ENCODE data around the gene SYNC.

The SYNC gene

DNA sequence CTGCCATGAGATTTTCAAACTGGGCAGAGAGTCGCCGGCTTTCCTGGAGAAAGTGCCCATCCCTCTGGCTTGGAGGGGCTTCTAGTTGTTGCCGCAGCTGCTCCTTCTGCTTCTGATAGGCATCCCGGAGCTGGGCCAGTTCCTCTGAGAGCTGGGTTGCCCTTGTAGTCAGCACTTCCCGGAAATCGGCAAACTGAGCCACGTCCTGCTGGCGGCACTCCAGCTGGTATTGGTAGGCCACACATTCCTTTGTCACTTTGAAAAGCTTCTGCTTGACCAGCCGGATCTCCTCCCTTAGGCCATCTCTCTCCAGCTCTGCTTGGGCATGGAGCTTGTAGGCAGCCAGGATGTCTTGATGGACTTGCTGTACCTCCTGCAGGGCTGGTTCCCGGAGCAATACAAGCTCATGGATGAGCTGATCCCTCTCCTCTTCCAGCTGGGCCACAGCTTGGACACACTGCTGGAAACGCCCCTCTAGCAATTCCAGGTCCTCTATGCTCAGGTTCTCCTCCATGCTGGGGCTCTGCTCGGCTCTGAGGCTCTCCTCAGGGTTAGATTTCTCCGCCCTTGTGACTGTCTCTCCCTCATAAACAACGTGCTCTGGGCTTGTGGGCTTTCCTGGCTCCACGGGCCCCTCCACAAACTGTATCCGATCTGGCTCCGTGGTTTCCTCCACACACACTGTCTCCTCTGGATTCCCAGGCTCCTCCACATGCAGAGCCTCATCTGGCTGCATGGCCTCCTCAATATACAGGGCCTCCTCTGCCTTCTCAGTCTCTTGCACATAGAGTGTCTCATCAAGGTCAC lies 7.3 kb downstream of the SYNC start:
- H3K4me3 ChIP-seq (ENCODE audit: severe bottlenecking): no peak overlapping the region
- no peak overlapping the region for H3K27ac ChIP-seq (ENCODE audit: poor library complexity, severe bottlenecking)
- H3K4me1 ChIP-seq (ENCODE audit: insufficient read depth, poor library complexity, severe bottlenecking): no peaks in the 10 kb centered on the region
- no peak for DNase-seq (ENCODE audit: low spot score)
- ATAC-seq (ENCODE audit: low read depth): no peak; the same call in 2 of the 3 replicates
- no peaks in the 10 kb centered on the region for H3K9me3 ChIP-seq (ENCODE audit: severe bottlenecking)
- H3K36me3 ChIP-seq (ENCODE audit: low read depth): no peaks in the 10 kb centered on the region
- no peaks in the 10 kb centered on the region for H3K27me3 ChIP-seq (ENCODE audit: insufficient read depth, poor library complexity, severe bottlenecking)
- TF ChIP-seq, protein P1, sequence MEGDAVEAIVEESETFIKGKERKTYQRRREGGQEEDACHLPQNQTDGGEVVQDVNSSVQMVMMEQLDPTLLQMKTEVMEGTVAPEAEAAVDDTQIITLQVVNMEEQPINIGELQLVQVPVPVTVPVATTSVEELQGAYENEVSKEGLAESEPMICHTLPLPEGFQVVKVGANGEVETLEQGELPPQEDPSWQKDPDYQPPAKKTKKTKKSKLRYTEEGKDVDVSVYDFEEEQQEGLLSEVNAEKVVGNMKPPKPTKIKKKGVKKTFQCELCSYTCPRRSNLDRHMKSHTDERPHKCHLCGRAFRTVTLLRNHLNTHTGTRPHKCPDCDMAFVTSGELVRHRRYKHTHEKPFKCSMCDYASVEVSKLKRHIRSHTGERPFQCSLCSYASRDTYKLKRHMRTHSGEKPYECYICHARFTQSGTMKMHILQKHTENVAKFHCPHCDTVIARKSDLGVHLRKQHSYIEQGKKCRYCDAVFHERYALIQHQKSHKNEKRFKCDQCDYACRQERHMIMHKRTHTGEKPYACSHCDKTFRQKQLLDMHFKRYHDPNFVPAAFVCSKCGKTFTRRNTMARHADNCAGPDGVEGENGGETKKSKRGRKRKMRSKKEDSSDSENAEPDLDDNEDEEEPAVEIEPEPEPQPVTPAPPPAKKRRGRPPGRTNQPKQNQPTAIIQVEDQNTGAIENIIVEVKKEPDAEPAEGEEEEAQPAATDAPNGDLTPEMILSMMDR (IDR thresholded peaks at IDR 0.05; ENCODE audit: poor library complexity, severe bottlenecking): no peak

DNA sequence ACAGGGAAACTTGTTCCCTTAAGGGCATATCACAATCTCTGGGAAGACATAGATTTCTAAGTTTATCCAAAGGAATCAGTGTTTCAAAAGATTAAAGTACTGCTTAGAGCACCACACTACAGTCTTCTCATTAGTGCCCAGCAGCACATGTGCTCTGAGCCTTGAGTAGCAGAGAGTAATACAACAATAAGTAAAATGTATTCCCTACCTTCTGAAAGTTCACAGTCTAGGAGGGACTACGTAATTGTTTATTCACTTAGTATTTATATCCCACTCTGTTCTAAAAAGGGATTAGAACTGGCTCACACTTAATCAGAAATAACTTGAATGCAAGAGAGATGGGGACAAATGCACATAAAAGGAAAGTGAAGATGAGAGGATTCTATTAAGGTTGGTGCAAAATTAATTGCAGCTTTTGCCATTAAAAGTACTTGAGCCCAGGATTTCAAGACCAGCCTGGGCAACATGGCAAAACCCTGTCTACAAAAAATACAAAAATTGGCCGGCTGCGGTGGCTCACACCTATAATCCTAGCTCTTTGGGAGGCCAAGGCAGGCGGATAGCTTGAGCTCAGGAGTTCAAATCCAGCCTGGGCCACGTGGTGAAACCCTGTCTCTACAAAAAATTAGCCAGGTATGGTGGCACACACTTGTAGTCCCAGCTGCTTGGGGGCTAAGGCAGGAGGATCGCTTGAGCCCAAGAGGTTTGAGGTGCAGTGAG lies 9.0 kb downstream of the SYNC start:
- no peak overlapping the region for H3K27ac ChIP-seq (ENCODE audit: poor library complexity, severe bottlenecking)
- DNase-seq (ENCODE audit: low spot score): no peak
- no peaks in the 10 kb centered on the region for H3K4me1 ChIP-seq (ENCODE audit: insufficient read depth, poor library complexity, severe bottlenecking)
- H3K4me3 ChIP-seq (ENCODE audit: severe bottlenecking): no peak overlapping the region
- no peak for ATAC-seq (ENCODE audit: low read depth)
- no peaks in the 10 kb centered on the region for H3K36me3 ChIP-seq (ENCODE audit: low read depth)
- no peaks in the 10 kb centered on the region for H3K27me3 ChIP-seq (ENCODE audit: insufficient read depth, poor library complexity, severe bottlenecking)
- H3K9me3 ChIP-seq (ENCODE audit: severe bottlenecking): no peaks in the 10 kb centered on the region
- TF ChIP-seq, protein P1 (IDR thresholded peaks at IDR 0.05; ENCODE audit: poor library complexity, severe bottlenecking): no peak

DNA sequence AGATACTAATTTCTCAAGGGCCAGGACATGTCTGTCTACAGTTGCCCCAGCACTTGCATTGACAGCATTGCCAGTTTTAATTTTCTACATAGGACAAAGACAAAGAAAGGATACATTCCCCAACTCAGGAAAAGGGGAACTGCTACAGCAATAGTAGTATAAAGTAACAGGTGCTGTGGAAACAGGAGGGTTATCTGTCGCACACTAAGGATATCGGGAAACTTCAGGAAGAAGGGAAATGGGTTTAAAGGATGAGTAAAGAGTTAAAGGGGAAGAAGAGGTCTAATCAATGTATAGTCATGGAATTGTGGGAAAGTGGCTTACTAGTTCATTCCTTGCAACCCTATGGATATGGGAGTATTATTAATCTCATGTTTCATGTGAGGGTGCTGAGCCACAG lies 16.2 kb downstream of the SYNC start:
- TF ChIP-seq, protein P1 (IDR thresholded peaks at IDR 0.05; ENCODE audit: poor library complexity, severe bottlenecking): no peak
- no peaks in the 10 kb centered on the region for H3K4me1 ChIP-seq (ENCODE audit: insufficient read depth, poor library complexity, severe bottlenecking)
- DNase-seq (ENCODE audit: low spot score): no peak
- ATAC-seq (ENCODE audit: low read depth): peak; percentile 8; the same call in 1 of the 3 replicates
- H3K27ac ChIP-seq (ENCODE audit: poor library complexity, severe bottlenecking): no peak overlapping the region
- no peaks in the 10 kb centered on the region for H3K27me3 ChIP-seq (ENCODE audit: insufficient read depth, poor library complexity, severe bottlenecking)
- no peaks in the 10 kb centered on the region for H3K9me3 ChIP-seq (ENCODE audit: severe bottlenecking)
- H3K4me3 ChIP-seq (ENCODE audit: severe bottlenecking): no peak overlapping the region
- H3K36me3 ChIP-seq (ENCODE audit: low read depth): peaks cover 44% of the 10 kb centered on the region

DNA sequence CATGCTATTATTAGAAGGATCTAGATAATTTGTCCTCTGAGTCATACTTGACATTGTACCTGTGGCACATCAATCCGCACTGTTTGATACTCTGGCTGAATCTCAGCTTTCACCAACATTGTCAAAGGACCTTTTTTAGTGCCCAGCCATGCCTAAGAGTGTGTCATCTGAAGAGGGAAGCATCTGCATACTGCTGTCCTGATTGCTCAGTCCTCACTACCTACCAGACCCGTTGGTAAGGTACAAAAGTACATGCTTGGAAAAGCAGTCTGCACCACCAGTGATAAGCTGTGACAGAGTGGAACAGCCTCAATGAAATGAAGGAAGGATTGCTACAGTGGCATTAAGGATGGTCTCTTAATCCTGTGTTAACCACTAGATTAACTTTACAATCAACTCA lies 17.1 kb downstream of the SYNC start:
- no peak for DNase-seq (ENCODE audit: low spot score)
- Histone ChIP-seq H3K27me3 (ENCODE audit: insufficient read depth, poor library complexity, severe bottlenecking) (no peaks in the 10 kb centered on the region), H3K4me1 (ENCODE audit: insufficient read depth, poor library complexity, severe bottlenecking) (no peaks in the 10 kb centered on the region), H3K9me3 (ENCODE audit: severe bottlenecking) (no peaks in the 10 kb centered on the region), H3K4me3 (ENCODE audit: severe bottlenecking) (no peak overlapping the region), H3K36me3 (ENCODE audit: low read depth) (peaks cover 53% of the 10 kb centered on the region), H3K27ac (ENCODE audit: poor library complexity, severe bottlenecking) (no peak overlapping the region)
- TF ChIP-seq, protein P1 (IDR thresholded peaks at IDR 0.05; ENCODE audit: poor library complexity, severe bottlenecking): no peak
- no peak for ATAC-seq (ENCODE audit: low read depth)
